Thoracic aorta (tissue), 2 donors: ENCODE results near the gene MTRFR. TPM values are rescaled to one million over a fixed set of nuclear protein-coding genes. Genes with fewer than 3 reads are reported as not detected.

ENCODE experiments used
- ATAC-seq: fragments of 150-250 bp; one replicate; pipeline ENCODE4 v1.8.0; 2017; ENCODE audit warnings: low read depth; ENCODE audit not compliant: insufficient number of reproducible peaks, low FRiP score
- DNase-seq: peaks from one replicate; pipeline ENCODE4 v3.0.0-alpha.2; 2020; ENCODE audit warnings: low spot score
- H3K27ac ChIP-seq, 2 donors: fragments of 200-600 bp; sonication (generic); 1 replicate in 1 of 2; 2 replicates in 1 of 2; pipeline ENCODE4 v1.5.1; 2016; ENCODE audit warnings: mild to moderate bottlenecking in 2 of 2, moderate library complexity in 2 of 2
- H3K27me3 ChIP-seq: fragments of 200-600 bp; sonication (generic); replicated peaks from 2 replicates; pipeline ENCODE4 v1.6.0; 2016; ENCODE audit warnings: mild to moderate bottlenecking; ENCODE audit not compliant: insufficient read depth
- H3K36me3 ChIP-seq: fragments of 200-600 bp; sonication (generic); one replicate; pipeline ENCODE4 v1.5.1; 2016
- H3K4me1 ChIP-seq, 2 donors: fragments of 200-600 bp; sonication (generic); 1 replicate in 1 of 2; 2 replicates in 1 of 2; pipeline versions ENCODE4 v1.5.1 to v1.6.0; 2016; ENCODE audit warnings: low read depth in 2 of 2, mild to moderate bottlenecking in 1 of 2; ENCODE audit not compliant: control insufficient read depth in 1 of 2
- H3K4me3 ChIP-seq: fragments of 200-600 bp; sonication (generic); 2 replicates; pipeline ENCODE4 v1.5.1; 2016; ENCODE audit warnings: mild to moderate bottlenecking
- H3K9me3 ChIP-seq: fragments of 200-600 bp; sonication (generic); 2 replicates; pipeline ENCODE4 v1.5.1; 2016
- CTCF ChIP-seq: fragments of 200-600 bp; sonication (generic); IDR thresholded peaks from one replicate; pipeline ENCODE4 v1.5.1; 2019; ENCODE audit warnings: antibody characterized with exemption
- total RNA-seq, 2 donors: library from RNA; depleted of rRNA; stranded (reverse); fragments of >200 nt; gene quantifications; one replicate each; pipeline versions ENCODE4 v1.1.0 to v1.2.3, GENCODE V29; 2016

The MTRFR gene
- total RNA-seq, 2 donors from 2014 or later: 9.9 to 17.2 TPM

GRCh38 chr12:123258593-123258992 lies 25.4 kb downstream of the MTRFR start:
- Histone ChIP-seq H3K9me3 (no peaks in the 10 kb centered on the region), H3K27me3 (no peaks in the 10 kb centered on the region), H3K4me3 (no peak overlapping the region), H3K27ac (no peak overlapping the region), H3K4me1 (peaks cover 7 to 14% of the 10 kb centered on the region in 2 donors), H3K36me3 (peaks cover 29% of the 10 kb centered on the region)
- ATAC-seq (no peak), DNase-seq (no peak)
- TF ChIP-seq CTCF: no peak

GRCh38 chr12:123260081-123260480 lies 26.8 kb downstream of the MTRFR start:
- ATAC-seq (no peak), DNase-seq (no peak)
- Histone ChIP-seq H3K36me3 (peaks cover 30% of the 10 kb centered on the region), H3K9me3 (no peaks in the 10 kb centered on the region), H3K4me1 (no peaks in the 10 kb centered on the region), H3K27me3 (no peaks in the 10 kb centered on the region), H3K27ac (no peak overlapping the region), H3K4me3 (no peak overlapping the region)
- TF ChIP-seq CTCF: no peak

GRCh38 chr12:123261196-123261595 lies 28.0 kb downstream of the MTRFR start:
- ATAC-seq: no peak
- H3K4me1 ChIP-seq: no peaks in the 10 kb centered on the region
- no peak overlapping the region for H3K4me3 ChIP-seq
- TF ChIP-seq CTCF: no peak
- DNase-seq: no peak
- peaks cover 30% of the 10 kb centered on the region for H3K36me3 ChIP-seq
- no peaks in the 10 kb centered on the region for H3K9me3 ChIP-seq
- no peaks in the 10 kb centered on the region for H3K27me3 ChIP-seq
- H3K27ac ChIP-seq: no peak overlapping the region

- H3K36me3 ChIP-seq: peaks cover 26% of the 10 kb centered on the region
- no peak overlapping the region for H3K27ac ChIP-seq
- ATAC-seq (no peak), DNase-seq (no peak)
- no peaks in the 10 kb centered on the region for H3K27me3 ChIP-seq
- no peaks in the 10 kb centered on the region for H3K9me3 ChIP-seq
- no peak for TF ChIP-seq CTCF
- H3K4me3 ChIP-seq: no peak overlapping the region
- peaks cover 0 to 6% of the 10 kb centered on the region in 2 donors for H3K4me1 ChIP-seq
These were observed 30.1 kb downstream of the MTRFR start for GRCh38 chr12:123263196-123263817.

GRCh38 chr12:123264642-123265041 lies 31.4 kb downstream of the MTRFR start:
- H3K36me3 ChIP-seq: peaks cover 18% of the 10 kb centered on the region
- H3K9me3 ChIP-seq: no peaks in the 10 kb centered on the region
- H3K4me3 ChIP-seq: no peak overlapping the region
- TF ChIP-seq CTCF: no peak
- H3K4me1 ChIP-seq: peaks cover 4 to 19% of the 10 kb centered on the region in 2 donors
- DNase-seq: no peak
- H3K27me3 ChIP-seq: no peaks in the 10 kb centered on the region
- no peak for ATAC-seq
- H3K27ac ChIP-seq: no peak overlapping the region
